ENCODE data around the gene SPATS1. TPM values are rescaled to one million over a fixed set of nuclear protein-coding genes. Genes with fewer than 3 reads are reported as not detected.

Gene SPATS1
- total and polyA plus RNA-seq, 2 of the 13 experiments (the other 11 are each of a cell fraction or from before 2014, with no cell fraction given) = not detected

DNA sequence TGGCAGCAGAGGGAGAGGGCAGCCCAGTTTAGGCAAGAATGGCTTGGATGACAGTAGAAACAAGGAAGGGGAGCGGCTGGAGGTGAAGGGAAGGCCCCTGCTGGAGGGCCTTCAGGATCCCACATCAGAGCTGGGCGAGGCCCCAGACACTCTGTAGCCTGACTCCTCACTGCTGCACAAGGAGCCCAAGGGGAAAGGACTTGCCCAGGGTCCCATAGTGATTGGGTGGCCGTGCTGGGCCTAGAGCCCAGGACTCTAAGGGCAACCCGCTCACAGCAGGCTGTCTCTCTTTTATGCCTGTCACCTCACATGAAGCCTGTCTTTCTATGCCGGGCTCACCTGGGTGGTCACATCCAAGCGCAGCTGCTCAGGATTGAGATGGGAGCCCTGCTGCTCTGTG, 38.6 kb upstream of the SPATS1 start:
- WGBS (ENCODE audit: low lambda C conversion rate) = 97% methylated on average over 4 of the region's 6 CpGs
- Histone ChIP-seq H3K4me2 (ENCODE audit: low read depth, low read length) (no peak overlapping the region), H3K79me2 (ENCODE audit: insufficient read depth, low read length) (no peaks in the 10 kb centered on the region), H4K20me1 (ENCODE audit: insufficient read depth, low read length) (no peaks in the 10 kb centered on the region), H3K27ac (ENCODE audit: extremely low read length, insufficient read depth, low read length) (no peak overlapping the region), H3K4me1 (ENCODE audit: insufficient read depth, low read length) (no peaks in the 10 kb centered on the region), H3K9ac (ENCODE audit: insufficient read depth, low read depth, low read length) (no peak overlapping the region), H3K36me3 (replicated peaks in 1 of 2; ENCODE audit: control insufficient read depth in 1 of 2, insufficient read depth in 2 of 2, low read length in 2 of 2) (peaks cover 50 to 66% of the 10 kb centered on the region in 2 experiments), H2AFZ (ENCODE audit: low read length) (no peak overlapping the region), H3K9me3 (ENCODE audit: low read length) (no peaks in the 10 kb centered on the region), H3K27me3 (ENCODE audit: control insufficient read depth in 1 of 2, insufficient read depth in 2 of 2, low read length in 2 of 2) (no peaks in the 10 kb centered on the region), H3K4me3 (replicated peaks in 1 of 3; ENCODE audit: insufficient read depth in 1 of 3, low read depth in 2 of 3, low read length in 3 of 3) (no peak overlapping the region)
- no peak for TF ChIP-seq GTF2F1 (IDR thresholded peaks at IDR 0.05; ENCODE audit: low read length)
- TF ChIP-seq KDM4B (CRISPR knock-in tag; IDR thresholded peaks at IDR 0.05) = no peak
- TF ChIP-seq, protein P1, sequence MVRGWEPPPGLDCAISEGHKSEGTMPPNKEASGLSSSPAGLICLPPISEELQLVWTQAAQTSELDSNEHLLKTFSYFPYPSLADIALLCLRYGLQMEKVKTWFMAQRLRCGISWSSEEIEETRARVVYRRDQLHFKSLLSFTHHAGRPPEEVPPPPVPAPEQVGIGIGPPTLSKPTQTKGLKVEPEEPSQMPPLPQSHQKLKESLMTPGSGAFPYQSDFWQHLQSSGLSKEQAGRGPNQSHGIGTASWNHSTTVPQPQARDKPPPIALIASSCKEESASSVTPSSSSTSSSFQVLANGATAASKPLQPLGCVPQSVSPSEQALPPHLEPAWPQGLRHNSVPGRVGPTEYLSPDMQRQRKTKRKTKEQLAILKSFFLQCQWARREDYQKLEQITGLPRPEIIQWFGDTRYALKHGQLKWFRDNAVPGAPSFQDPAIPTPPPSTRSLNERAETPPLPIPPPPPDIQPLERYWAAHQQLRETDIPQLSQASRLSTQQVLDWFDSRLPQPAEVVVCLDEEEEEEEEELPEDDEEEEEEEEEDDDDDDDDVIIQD (CRISPR knock-in tag; IDR thresholded peaks at IDR 0.05; ENCODE audit: low read depth) = no peak
- no TSS peak for BruUV-seq (replicated peaks)
- ChIA-PET POLR2A (interaction anchor here (1.5 kb wide), 1 partner anchor 47 kb away, joined by 5 read pairs; no protein-coding TSS in a partner anchor), CTCF (ENCODE audit: low intra/inter-chr PET ratio, low total read pairs) (interaction anchor here (3.9 kb wide), 1 partner anchor 36 kb away, joined by 37 read pairs; no protein-coding TSS in a partner anchor)
- ATAC-seq (no peak), FAIRE-seq (no peak), DNase-seq (ENCODE audit: low spot score) (no peak)
- intact Hi-C loops (cut with micrococcal nuclease; ENCODE audit: unreplicated experiment) (loop anchor here (1.0 kb wide), 1 partner anchor 36 kb away; no protein-coding TSS in a partner anchor), in situ Hi-C loops (cut with HindIII; ENCODE audit: extremely low pct_ligation_motif_present, low pct_unique_long_range_greater_than_20kb) (no loop called here)

DNA sequence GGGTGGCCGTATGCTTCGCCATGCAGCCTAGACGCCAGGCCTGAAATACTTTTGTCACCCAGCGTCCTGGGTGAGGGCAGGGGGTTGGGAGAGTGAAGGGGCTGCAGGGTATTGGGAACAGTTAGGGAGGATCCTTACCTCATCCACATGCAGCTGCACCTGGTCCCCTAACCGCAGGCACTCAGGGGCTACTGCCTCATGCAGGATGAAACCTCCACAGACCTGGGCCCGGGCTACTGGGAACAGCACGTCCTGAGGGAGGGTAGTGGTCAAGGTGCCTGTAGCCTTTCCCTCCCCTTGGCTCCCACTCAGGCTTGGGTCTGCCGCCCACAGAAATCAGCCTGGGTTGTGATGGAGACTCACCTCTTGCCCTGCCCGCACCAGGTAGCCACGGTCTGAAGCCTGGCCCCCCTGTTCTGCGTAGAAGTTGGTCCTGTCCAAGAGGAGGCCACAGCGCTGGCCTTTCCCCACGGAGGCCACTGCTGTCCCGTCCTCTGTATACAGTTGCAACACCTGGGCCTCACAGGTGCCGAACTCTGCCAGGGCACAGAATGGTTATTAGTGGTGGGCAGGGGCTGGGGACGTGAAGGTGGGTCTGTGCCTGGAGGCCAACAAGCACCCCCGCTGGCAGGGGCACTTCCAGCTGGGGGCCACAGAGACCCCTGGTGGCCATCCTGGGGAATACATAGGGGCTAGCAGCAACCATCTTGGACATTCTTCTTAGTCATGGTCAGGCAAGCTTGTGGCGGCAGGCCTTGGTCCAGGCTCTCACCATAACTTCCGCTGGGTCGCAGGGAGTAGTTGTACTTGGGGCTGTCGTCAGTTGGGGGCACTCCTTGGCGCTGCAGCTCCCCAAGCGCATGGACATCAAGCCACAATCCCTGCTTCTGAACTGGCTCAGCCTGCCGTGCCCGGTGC, 37.9 kb upstream of the SPATS1 start:
- no TSS peak for BruUV-seq (replicated peaks)
- in situ Hi-C loops (cut with HindIII; ENCODE audit: extremely low pct_ligation_motif_present, low pct_unique_long_range_greater_than_20kb) (no loop called here), intact Hi-C loops (cut with micrococcal nuclease; ENCODE audit: unreplicated experiment) (loop anchor here (1.0 kb wide), 1 partner anchor 36 kb away; no protein-coding TSS in a partner anchor)
- no peaks in the 10 kb centered on the region for H3K27me3 ChIP-seq (ENCODE audit: control insufficient read depth in 1 of 2, insufficient read depth in 2 of 2, low read length in 2 of 2)
- CTCF ChIA-PET (ENCODE audit: low intra/inter-chr PET ratio, low total read pairs) = interaction anchor here (3.9 kb wide), 1 partner anchor 37 kb away, joined by 37 read pairs; no protein-coding TSS in a partner anchor
- no peak overlapping the region for H2AFZ ChIP-seq (ENCODE audit: low read length)
- H3K79me2 ChIP-seq (ENCODE audit: insufficient read depth, low read length) = no peaks in the 10 kb centered on the region
- H3K4me2 ChIP-seq (ENCODE audit: low read depth, low read length) = no peak overlapping the region
- ATAC-seq (peak; percentile 77), FAIRE-seq (peak; percentile 67), DNase-seq (ENCODE audit: low spot score) (peak; percentile 44)
- POLR2A ChIA-PET = interaction anchor here (1.1 to 1.9 kb wide), 4 partner anchors 8 to 58 kb away, joined by 4 to 7 read pairs (median 4); partner anchors contain the start of genes AARS2 and HSP90AB1
- no peak overlapping the region for H3K27ac ChIP-seq (ENCODE audit: extremely low read length, insufficient read depth, low read length)
- 93% methylated on average over 19 of the region's 25 CpGs for WGBS (ENCODE audit: low lambda C conversion rate)
- H3K9me3 ChIP-seq (ENCODE audit: low read length) = no peaks in the 10 kb centered on the region
- H4K20me1 ChIP-seq (ENCODE audit: insufficient read depth, low read length) = no peaks in the 10 kb centered on the region
- H3K4me3 ChIP-seq (replicated peaks in 1 of 3; ENCODE audit: insufficient read depth in 1 of 3, low read depth in 2 of 3, low read length in 3 of 3) = no peak overlapping the region
- H3K36me3 ChIP-seq (replicated peaks in 1 of 2; ENCODE audit: control insufficient read depth in 1 of 2, insufficient read depth in 2 of 2, low read length in 2 of 2) = peaks cover 55 to 73% of the 10 kb centered on the region in 2 experiments
- no peak overlapping the region for H3K9ac ChIP-seq (ENCODE audit: insufficient read depth, low read depth, low read length)
- H3K4me1 ChIP-seq (ENCODE audit: insufficient read depth, low read length) = no peaks in the 10 kb centered on the region
- TF ChIP-seq CBX5 (CRISPR knock-in tag; IDR thresholded peaks at IDR 0.05; ENCODE audit: borderline replicate concordance) = no peak
- peak; percentile 60 for TF ChIP-seq SMC3 (IDR thresholded peaks at IDR 0.05; ENCODE audit: low read length)
- 0 out of 2 replicates have a peak, but pooled peaks have one; percentile 36 for TF ChIP-seq PITX1 (CRISPR knock-in tag; IDR thresholded peaks at IDR 0.05)
- TF ChIP-seq HNRNPLL (IDR thresholded peaks at IDR 0.05; ENCODE audit: low read depth, low read length, poor library complexity, severe bottlenecking) = peak; percentile 16
- no peak for TF ChIP-seq NR2F2 (IDR thresholded peaks at IDR 0.05; ENCODE audit: borderline replicate concordance, low read depth)
- TF ChIP-seq ZNF225 (CRISPR knock-in tag; IDR thresholded peaks at IDR 0.05) = 0 out of 2 replicates have a peak, but pooled peaks have one; percentile 44
- TF ChIP-seq ZBTB38 (CRISPR knock-in tag; IDR thresholded peaks at IDR 0.05) = peak; percentile 13; the same call in 1 of the 2 replicates
- TF ChIP-seq, protein P2, sequence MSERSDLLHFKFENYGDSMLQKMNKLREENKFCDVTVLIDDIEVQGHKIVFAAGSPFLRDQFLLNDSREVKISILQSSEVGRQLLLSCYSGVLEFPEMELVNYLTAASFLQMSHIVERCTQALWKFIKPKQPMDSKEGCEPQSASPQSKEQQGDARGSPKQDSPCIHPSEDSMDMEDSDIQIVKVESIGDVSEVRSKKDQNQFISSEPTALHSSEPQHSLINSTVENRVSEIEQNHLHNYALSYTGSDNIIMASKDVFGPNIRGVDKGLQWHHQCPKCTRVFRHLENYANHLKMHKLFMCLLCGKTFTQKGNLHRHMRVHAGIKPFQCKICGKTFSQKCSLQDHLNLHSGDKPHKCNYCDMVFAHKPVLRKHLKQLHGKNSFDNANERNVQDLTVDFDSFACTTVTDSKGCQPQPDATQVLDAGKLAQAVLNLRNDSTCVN (CRISPR knock-in tag; IDR thresholded peaks at IDR 0.05; ENCODE audit: borderline replicate concordance) = peak; percentile 51; the same call in 1 of the 2 replicates
- TF ChIP-seq SALL1 (CRISPR knock-in tag; IDR thresholded peaks at IDR 0.05) = peak; percentile 39; the same call in 1 of the 2 replicates
- 0 out of 2 replicates have a peak, but pooled peaks have one; percentile 43 for TF ChIP-seq PCBP1 (IDR thresholded peaks at IDR 0.05; ENCODE audit: borderline replicate concordance, low read depth, low read length)

Data from HepG2 (cell line).